Glutamatergic neuron (in vitro differentiated cells): ENCODE results near the gene TNF. TPM values are rescaled to one million over a fixed set of nuclear protein-coding genes. Genes with fewer than 3 reads are reported as not detected.

Experiments
- DNase-seq: peaks from one replicate; pipeline ENCODE4 v3.0.0; 2022
- H3K27ac Mint-ChIP-seq: one replicate; pipeline ENCODE4 v1.8.0; 2020; ENCODE audit warnings: mild to moderate bottlenecking, mixed read lengths, inconsistent platforms; ENCODE audit not compliant: unreplicated experiment
- H3K27me3 Mint-ChIP-seq: one replicate; pipeline ENCODE4 v1.8.0; 2020; ENCODE audit warnings: mild to moderate bottlenecking, moderate library complexity, mixed read lengths, inconsistent platforms; ENCODE audit not compliant: unreplicated experiment
- H3K36me3 Mint-ChIP-seq: one replicate; pipeline ENCODE4 v1.8.0; 2020; ENCODE audit warnings: mild to moderate bottlenecking, mixed read lengths, inconsistent platforms; ENCODE audit not compliant: unreplicated experiment
- H3K4me1 Mint-ChIP-seq: one replicate; pipeline ENCODE4 v1.8.0; 2020; ENCODE audit warnings: mild to moderate bottlenecking, low read depth, mixed read lengths, inconsistent platforms; ENCODE audit not compliant: unreplicated experiment
- H3K4me3 Mint-ChIP-seq: one replicate; pipeline ENCODE4 v1.8.0; 2020; ENCODE audit warnings: mild to moderate bottlenecking, mixed read lengths, inconsistent platforms; ENCODE audit not compliant: unreplicated experiment
- H3K9me3 Mint-ChIP-seq: one replicate; pipeline ENCODE4 v1.8.0; 2020; ENCODE audit warnings: mild to moderate bottlenecking, moderate library complexity, mixed read lengths, inconsistent platforms; ENCODE audit not compliant: unreplicated experiment
- CTCF ChIP-seq: fragments of 200-600 bp; sonication (generic); IDR thresholded peaks from one replicate; pipeline ENCODE4 v1.5.0; 2021; ENCODE audit not compliant: partially characterized antibody, unreplicated experiment
- total RNA-seq: library from RNA; stranded (reverse); fragmentation: NEBNext Ultra II Directional; extraction: Animal tissue kit (Norgen Biotek cat#: 25700); gene quantifications from one replicate; pipeline ENCODE4 v1.2.1, GENCODE V29; 2021; ENCODE audit not compliant: unreplicated experiment

TNF gene
- total RNA-seq, 1 donor from 2014 or later = not detected

GRCh38 chr6:31614684-31615578 is 39.6 kb downstream of the TNF start, which contains the start of gene AIF1:
Gene AIF1, plus strand, starts transcription at chr6:31615234. Its CDS starts 96 bp downstream, at chr6:31615330.
- Mint-ChIP-seq H3K27me3 (no peaks in the 10 kb centered on the region), H3K36me3 (no peaks in the 10 kb centered on the region)

GRCh38 chr6:31615748-31616147 is 40.4 kb downstream of the TNF start:
- no peak for DNase-seq
- Mint-ChIP-seq H3K4me3 (no peak overlapping the region), H3K4me1 (peaks cover 5% of the 10 kb centered on the region), H3K9me3 (peaks cover 2% of the 10 kb centered on the region), H3K27me3 (no peaks in the 10 kb centered on the region), H3K36me3 (no peaks in the 10 kb centered on the region), H3K27ac (no peak overlapping the region)
- TF ChIP-seq CTCF = no peak

More at GRCh38 chr6:31614684-31615578, 39.6 kb downstream of the TNF start, which contains the start of gene AIF1:
- peaks cover 2% of the 10 kb centered on the region for H3K9me3 Mint-ChIP-seq
- no peak for TF ChIP-seq CTCF
- H3K4me1 Mint-ChIP-seq = peaks cover 5% of the 10 kb centered on the region
- H3K4me3 Mint-ChIP-seq = no peak within 1 kb of the TSS
- H3K27ac Mint-ChIP-seq = peak within 1 kb of the TSS; percentile 59
- DNase-seq = no peak

- DNase-seq = no peak
- peaks cover 4% of the 10 kb centered on the region for H3K9me3 Mint-ChIP-seq
- H3K4me1 Mint-ChIP-seq = peaks cover 5% of the 10 kb centered on the region
- H3K36me3 Mint-ChIP-seq = no peaks in the 10 kb centered on the region
- peaks cover 6% of the 10 kb centered on the region for H3K27me3 Mint-ChIP-seq
- peak overlapping the region; percentile 3 for H3K4me3 Mint-ChIP-seq
- no peak for TF ChIP-seq CTCF
- H3K27ac Mint-ChIP-seq = no peak overlapping the region
Measured at GRCh38 chr6:31617010-31617409, 41.6 kb downstream of the TNF start.

GRCh38 chr6:31619805-31620585 is 44.6 kb downstream of the TNF start:
- peak overlapping the region; percentile 95 for H3K4me3 Mint-ChIP-seq
- H3K36me3 Mint-ChIP-seq = peaks cover 4% of the 10 kb centered on the region
- H3K9me3 Mint-ChIP-seq = peaks cover 4% of the 10 kb centered on the region
- DNase-seq = peak; percentile 89
- peak overlapping the region; percentile 99 for H3K27ac Mint-ChIP-seq
- H3K27me3 Mint-ChIP-seq = peaks cover 6% of the 10 kb centered on the region
- TF ChIP-seq CTCF = no peak
- peaks cover 20% of the 10 kb centered on the region for H3K4me1 Mint-ChIP-seq
